BJ (cell line): ENCODE measurements around the gene RAB6A. TPM values are rescaled to one million over a fixed set of nuclear protein-coding genes. Genes with fewer than 3 reads are reported as not detected.
A peak's percentile ranks its signal among the peaks of the same experiment; 100 is the strongest.
"Not testable (repeated sequence)": the region's sequence is repeated elsewhere in the genome, so short reads cannot be mapped to it uniquely, and the experiment has no call there.

Experiments used
- CTCF ChIA-PET: fragments of 350-600 bp; formaldehyde crosslinking; extraction: SDS; loops from one replicate; lab custom pipeline; 2021; ENCODE audit warnings: antibody characterized with exemption, inconsistent platforms; lab: Yijun Ruan, JAX
- POLR2A ChIA-PET: fragments of 300-600 bp; sonication (Branson Sonifier 250); formaldehyde crosslinking; extraction: SDS; loops from one replicate; lab custom pipeline; 2021; ENCODE audit warnings: antibody characterized with exemption; lab: Charles Lee
- DNase-seq: peaks from one replicate; pipeline ENCODE4 v3.0.0-alpha.2; 2011; ENCODE audit warnings: low read depth
- H3K27me3 ChIP-seq: 2 replicates; pipeline ENCODE4 v1.6.0; 2011; ENCODE audit warnings: low read length; ENCODE audit not compliant: control insufficient read depth, insufficient read depth
- H3K36me3 ChIP-seq: 2 replicates; pipeline ENCODE4 v1.5.1; 2011; ENCODE audit warnings: low read length; ENCODE audit not compliant: control insufficient read depth, insufficient read depth
- H3K4me3 ChIP-seq: 2 replicates; pipeline ENCODE4 v1.5.1; 2011; ENCODE audit warnings: low read depth, mild to moderate bottlenecking, control low read depth, low read length
- CTCF ChIP-seq: IDR thresholded peaks from 2 replicates; pipeline ENCODE4 v1.5.1; 2011; ENCODE audit warnings: low read depth, mild to moderate bottlenecking, control low read depth, inconsistent platforms, low read length, moderate library complexity; ENCODE audit not compliant: insufficient read depth
- polyA plus RNA-seq: library from polyadenylated mRNA; depleted of rRNA; stranded (reverse); fragments of >200 nt; gene quantifications from 2 replicates; pipeline ENCODE4 v1.2.3, GENCODE V29; 2011

The RAB6A gene
- polyA plus RNA-seq, 1 experiment: 73.5 TPM

DNA sequence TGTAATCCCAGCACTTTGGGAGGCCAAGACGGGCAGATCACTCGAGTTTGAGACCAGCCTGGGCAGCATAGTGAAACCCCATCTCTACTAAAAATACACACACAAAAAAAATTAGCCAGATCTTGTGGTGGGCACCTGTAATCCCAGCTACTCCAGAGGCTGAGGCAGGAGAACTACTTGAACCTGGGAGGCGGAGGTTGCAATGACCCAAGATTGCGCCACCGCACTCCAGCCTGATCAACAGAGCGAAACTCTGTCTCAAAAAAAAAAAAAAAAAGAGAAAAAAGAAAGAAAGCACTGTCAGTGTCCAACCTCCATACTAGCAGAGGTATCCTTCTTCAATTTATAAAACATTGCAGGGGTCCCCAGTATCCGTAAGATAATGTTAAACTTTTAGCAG, 17.8 kb downstream of the RAB6A start:
- CTCF ChIA-PET: no interaction called here
- no peaks in the 10 kb centered on the region for H3K27me3 ChIP-seq
- POLR2A ChIA-PET: no interaction called here
- no peak overlapping the region for H3K4me3 ChIP-seq
- DNase-seq: no peak
- no peaks in the 10 kb centered on the region for H3K36me3 ChIP-seq
- no peak for TF ChIP-seq CTCF

GRCh38 chr11:73735959-73736358, 24.9 kb downstream of the RAB6A start:
- H3K27me3 ChIP-seq, CTCF ChIA-PET, H3K4me3 ChIP-seq, DNase-seq, H3K36me3 ChIP-seq, POLR2A ChIA-PET: not testable (repeated sequence)

DNA sequence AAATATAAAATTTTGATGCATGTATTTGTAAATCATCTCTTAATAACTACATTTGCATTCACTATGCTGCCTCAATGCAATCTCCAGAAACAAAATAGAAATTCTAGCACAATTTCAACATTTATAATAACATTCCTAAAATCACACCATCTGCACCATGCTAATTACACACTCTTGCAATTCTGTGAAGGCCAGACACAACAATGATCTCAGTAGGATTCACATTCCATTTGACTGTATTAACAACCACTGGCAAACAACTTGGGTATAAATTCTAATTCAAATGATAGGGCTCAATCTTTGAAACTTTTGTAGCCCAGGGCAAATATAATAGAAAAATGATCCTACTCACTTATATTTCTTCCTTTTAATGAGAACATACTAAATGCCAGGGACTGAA, 25.9 kb downstream of the RAB6A start:
- Histone ChIP-seq H3K36me3 (no peaks in the 10 kb centered on the region; the same call in 1 of the 2 replicates), H3K4me3 (no peak overlapping the region), H3K27me3 (no peaks in the 10 kb centered on the region)
- ChIA-PET POLR2A (no interaction called here), CTCF (no interaction called here)
- no peak for DNase-seq
- TF ChIP-seq CTCF: no peak

DNA sequence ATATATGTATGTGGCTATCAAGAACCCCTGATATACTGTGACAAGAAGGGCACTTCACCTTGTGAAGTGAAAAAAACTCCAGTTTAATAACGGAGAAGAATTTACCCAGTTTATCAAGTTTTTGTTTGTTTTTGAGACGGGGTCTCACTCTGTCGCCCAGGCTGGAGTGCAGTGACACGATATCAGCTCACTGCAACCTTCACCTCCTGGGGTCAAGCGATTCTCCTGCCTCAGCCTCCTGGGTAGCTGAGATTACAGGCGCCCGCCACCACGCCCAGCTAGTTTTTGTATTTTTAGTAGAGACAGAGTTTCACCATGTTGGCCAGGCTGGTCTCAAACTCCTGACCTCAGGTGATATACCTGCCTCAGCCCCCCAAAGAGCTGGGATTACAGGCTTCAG, 26.9 kb downstream of the RAB6A start:
- POLR2A ChIA-PET, CTCF ChIA-PET, H3K27me3 ChIP-seq, DNase-seq, H3K36me3 ChIP-seq, H3K4me3 ChIP-seq: not testable (repeated sequence)

- POLR2A ChIA-PET, H3K4me3 ChIP-seq, DNase-seq, CTCF ChIA-PET, H3K36me3 ChIP-seq, H3K27me3 ChIP-seq: not testable (repeated sequence)
Observed at GRCh38 chr11:73732936-73733335, 27.9 kb downstream of the RAB6A start.

DNA sequence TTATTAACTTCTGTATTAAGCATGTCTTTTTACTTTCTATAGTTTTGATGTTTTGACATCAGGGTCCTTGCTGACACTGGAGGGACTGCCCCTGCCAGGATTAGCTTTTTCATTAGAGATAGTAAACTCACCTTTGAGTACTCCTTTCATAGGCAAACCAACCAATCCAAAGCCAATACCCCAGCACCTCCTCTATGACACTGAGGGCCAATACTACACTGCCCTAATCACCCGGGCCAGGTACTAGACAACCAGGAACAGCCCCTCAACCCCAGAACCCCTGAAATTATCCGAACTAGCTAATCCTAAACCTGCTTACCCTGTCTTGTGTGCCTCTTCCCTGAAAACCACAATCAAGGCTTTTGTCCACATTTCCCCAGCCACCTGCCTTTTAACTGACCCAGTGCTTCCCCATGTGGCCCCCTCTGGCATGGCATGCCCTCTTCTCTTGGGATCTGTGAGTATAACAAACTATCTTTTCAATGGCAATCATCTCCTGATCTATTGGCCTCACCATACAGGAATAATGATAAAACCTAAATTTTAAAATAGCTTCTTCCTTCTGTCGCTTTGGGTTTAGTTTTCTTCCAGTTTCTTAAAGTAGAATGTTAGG, 31.2 kb downstream of the RAB6A start:
- ChIA-PET POLR2A (no interaction called here), CTCF (interaction anchor here (0.7 to 0.8 kb wide), 2 partner anchors 21 to 31 kb away, joined by 3 read pairs; no protein-coding TSS in a partner anchor)
- no peaks in the 10 kb centered on the region for H3K27me3 ChIP-seq
- H3K4me3 ChIP-seq: no peak overlapping the region
- H3K36me3 ChIP-seq: no peaks in the 10 kb centered on the region
- no peak for DNase-seq
- TF ChIP-seq CTCF: peak; percentile 43; the same call in 1 of the 2 replicates

GRCh38 chr11:73728000-73728399, 32.9 kb downstream of the RAB6A start:
- DNase-seq: no peak
- no peaks in the 10 kb centered on the region for H3K27me3 ChIP-seq
- no peak for TF ChIP-seq CTCF
- ChIA-PET CTCF (no interaction called here), POLR2A (no interaction called here)
- H3K4me3 ChIP-seq: no peak overlapping the region
- H3K36me3 ChIP-seq: no peaks in the 10 kb centered on the region
